HepG2 (cell line): ENCODE data around the gene GUCY1B1. TPM values are rescaled to one million over a fixed set of nuclear protein-coding genes. Genes with fewer than 3 reads are reported as not detected.

ENCODE experiments used
- ATAC-seq: fragments of 200-7000 bp; cut with Tn5 transposase; 3 replicates; pipeline ENCODE4 v1.9.1; 2020; ENCODE audit warnings: mild to moderate bottlenecking, moderate library complexity
- BruUV-seq: library from RNA; stranded (reverse); fragments of 400-500 nt; replicated peaks from 2 replicates; lab custom pipeline; 2021; lab: Mats Ljungman, UMichigan
- CTCF ChIA-PET: fragments of 300-600 bp; formaldehyde crosslinking; extraction: SDS; loops from one replicate; lab custom pipeline; 2021; ENCODE audit warnings: low total read pairs, inconsistent platforms, low intra/inter-chr PET ratio; lab: Yijun Ruan, JAX
- POLR2A ChIA-PET: fragments of 350-600 bp; sonication (Branson Sonifier 250); formaldehyde crosslinking; loops from one replicate; lab custom pipeline; 2020; ENCODE audit warnings: antibody characterized with exemption, inconsistent platforms; lab: Yijun Ruan, JAX
- DNase-seq: peaks from one replicate; pipeline ENCODE4 v3.0.0-alpha.2; 2015; ENCODE audit warnings: low spot score
- FAIRE-seq: peaks from 3 replicates; lab custom pipeline; 2011; peaks lifted over from hg19 to GRCh38; lab: Jason Lieb, UNC
- H2AFZ ChIP-seq: one replicate; pipeline ENCODE4 v1.6.1; 2011; ENCODE audit warnings: low read length, inconsistent platforms
- H3K27ac ChIP-seq: fragments of 300-600 bp; 3 replicates; pipeline ENCODE4 v1.8.0; 2011; ENCODE audit warnings: mixed run types, mild to moderate bottlenecking, mixed read lengths, low read length, inconsistent platforms; ENCODE audit not compliant: insufficient read depth; ENCODE audit errors: extremely low read length
- H3K27me3 ChIP-seq, 2 experiments: fragments of 200-600 bp in 1 of 2; 2 replicates in 1 of 2; 3 replicates in 1 of 2; pipeline versions ENCODE4 v1.6.0 to v1.8.0; 2011; ENCODE audit warnings: low read length in 2 of 2, mild to moderate bottlenecking in 2 of 2, moderate library complexity in 2 of 2, inconsistent platforms in 1 of 2; ENCODE audit not compliant: insufficient read depth in 2 of 2, control insufficient read depth in 1 of 2
- H3K36me3 ChIP-seq, 2 experiments: fragments of 200-600 bp in 1 of 2; replicated peaks in 1 of 2; 2 replicates in 1 of 2; 3 replicates in 1 of 2; pipeline versions ENCODE4 v1.5.1 to v1.8.0; 2011; ENCODE audit warnings: low read length in 2 of 2, inconsistent platforms in 1 of 2; ENCODE audit not compliant: insufficient read depth in 2 of 2, control insufficient read depth in 1 of 2
- H3K4me1 ChIP-seq: 2 replicates; pipeline ENCODE4 v1.5.1; 2012; ENCODE audit warnings: low read length, inconsistent platforms; ENCODE audit not compliant: insufficient read depth
- H3K4me2 ChIP-seq: 2 replicates; pipeline ENCODE4 v1.6.0; 2011; ENCODE audit warnings: low read depth, low read length, inconsistent platforms
- H3K4me3 ChIP-seq, 3 experiments: fragments of 200-600 bp in 1 of 3; sonication (generic), shearing (Covaris generic) in 1 of 3; replicated peaks in 1 of 3; 2 replicates each; pipeline ENCODE4 v1.5.1; 2011 to 2016; ENCODE audit warnings: low read length in 3 of 3, inconsistent platforms in 2 of 3, low read depth in 2 of 3, mild to moderate bottlenecking in 2 of 3, control low read depth in 1 of 3, mixed read lengths in 1 of 3; ENCODE audit not compliant: insufficient read depth in 1 of 3
- H3K79me2 ChIP-seq: one replicate; pipeline ENCODE4 v1.6.1; 2011; ENCODE audit warnings: low read length, inconsistent platforms; ENCODE audit not compliant: insufficient read depth
- H3K9ac ChIP-seq: 2 replicates; pipeline ENCODE4 v1.6.0; 2011; ENCODE audit warnings: mild to moderate bottlenecking, low read depth, low read length, inconsistent platforms; ENCODE audit not compliant: insufficient read depth
- H3K9me3 ChIP-seq: 2 replicates; pipeline ENCODE4 v1.5.1; 2012; ENCODE audit warnings: mild to moderate bottlenecking, low read length
- H4K20me1 ChIP-seq: 2 replicates; pipeline ENCODE4 v1.6.0; 2011; ENCODE audit warnings: inconsistent platforms, mild to moderate bottlenecking, low read length, moderate library complexity; ENCODE audit not compliant: insufficient read depth
- CC2D1A ChIP-seq: sonication (generic); formaldehyde crosslinking; IDR thresholded peaks from 2 replicates; pipeline ENCODE4 v1.8.1; 2023; ENCODE audit warnings: mild to moderate bottlenecking, missing genetic modification reagents
- MAFF ChIP-seq: IDR thresholded peaks from 2 replicates; pipeline ENCODE4 v1.6.1; 2011; ENCODE audit warnings: low read depth, low read length, improper control_type of control experiment
- MAFK ChIP-seq, 2 experiments: IDR thresholded peaks in 1 of 2; conservative IDR thresholded peaks in 1 of 2; 2 replicates each; pipeline ENCODE4 v1.6.1; 2011; ENCODE audit warnings: improper control_type of control experiment in 2 of 2, low read length in 2 of 2
- NCOR1 ChIP-seq: fragments of 200-600 bp; sonication (generic); IDR thresholded peaks from 2 replicates; pipeline ENCODE4 v1.7.0; 2017; ENCODE audit warnings: antibody characterized with exemption, low read length, borderline replicate concordance
- RELA ChIP-seq: sonication (generic); formaldehyde crosslinking; IDR thresholded peaks from 2 replicates; pipeline ENCODE4 v1.4.0; 2020; ENCODE audit warnings: missing genetic modification reagents
- ZNF292 ChIP-seq: sonication (generic); formaldehyde crosslinking; IDR thresholded peaks from 2 replicates; pipeline ENCODE4 v1.8.1; 2022; ENCODE audit warnings: mild to moderate bottlenecking, low read depth, missing genetic modification reagents, borderline replicate concordance
- ZNF614 ChIP-seq: IDR thresholded peaks from 2 replicates; pipeline ENCODE4 v1.6.1; 2018; ENCODE audit warnings: missing biosample characterization, missing genetic modification reagents, inconsistent platforms, borderline replicate concordance
- ZSCAN25 ChIP-seq: sonication (generic); formaldehyde crosslinking; IDR thresholded peaks from 2 replicates; pipeline ENCODE4 v1.8.0; 2022; ENCODE audit warnings: mild to moderate bottlenecking, missing genetic modification reagents
- WGBS: methylation state at CpG from one replicate; pipeline ENCODE4 v1.1.6; 2017; ENCODE audit warnings: low lambda C conversion rate; 5-methylcytosine and 5-hydroxymethylcytosine counted together
- in situ Hi-C: cut with HindIII; loops from 2 replicates; pipeline ENCODE4 v1.10.0; 2017; ENCODE audit warnings: low pct_unique_long_range_greater_than_20kb; ENCODE audit not compliant: extremely low pct_ligation_motif_present
- intact Hi-C: fragments of 100-400 bp; cut with micrococcal nuclease; formaldehyde crosslinking; loops from one replicate; pipeline ENCODE4 v1.10.0; 2022; ENCODE audit not compliant: unreplicated experiment
- polyA plus RNA-seq, 8 experiments: library from polyadenylated mRNA; depleted of rRNA in 3 of 8; stranded (reverse) in 7 of 8; unstranded in 1 of 8; fragments of >200 nt; fragmentation: Illumina TruSeq in 4 of 8; extraction: Trizol in 4 of 8; gene quantifications; 2 replicates each; pipeline versions ENCODE4 v1.2.1 to v1.2.3, GENCODE V29; 2011 to 2016; ENCODE audit warnings: low read depth in 4 of 8, missing spikeins in 1 of 8, mixed read lengths in 1 of 8; ENCODE audit not compliant: insufficient read depth in 1 of 8
- total RNA-seq, 5 experiments: library from RNA; depleted of rRNA; stranded (reverse); fragments of >200 nt; fragmentation: Illumina TruSeq; extraction: Trizol; gene quantifications; 2 replicates each; pipeline ENCODE4 v1.2.3, GENCODE V29; 2016; ENCODE audit warnings: low read depth in 1 of 5

GUCY1B1 gene
- total and polyA plus RNA-seq, 2 of the 13 experiments (the other 11 are each of a cell fraction or from before 2014, with no cell fraction given), result not detected

DNA sequence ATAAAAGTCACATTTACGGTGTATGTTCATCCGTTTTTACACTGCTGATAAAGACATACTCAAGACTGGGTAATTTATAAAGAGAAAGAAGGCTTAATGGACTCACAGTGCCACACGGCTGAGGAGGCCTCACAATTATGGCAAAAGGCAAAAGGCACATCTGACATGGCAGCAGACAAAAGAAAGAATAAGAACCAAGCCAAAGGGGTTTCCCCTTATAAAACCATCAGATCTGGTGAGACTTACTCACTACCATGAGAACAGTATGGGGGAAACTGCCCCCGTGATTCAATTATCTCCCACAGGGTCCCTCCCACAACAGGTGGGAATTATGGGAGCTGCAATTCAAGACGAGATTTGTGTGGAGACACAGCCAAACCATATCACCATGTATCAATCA lies 7.3 kb upstream of the GUCY1B1 start:
- in situ Hi-C loops (no loop called here), intact Hi-C loops (no loop called here)
- BruUV-seq, result no TSS peak
- H3K79me2 ChIP-seq, result no peaks in the 10 kb centered on the region
- TF ChIP-seq CC2D1A, result no peak
- TF ChIP-seq ZSCAN25 (CRISPR knock-in tag), result no peak
- TF ChIP-seq ZNF292, result no peak
- TF ChIP-seq ZNF614 (CRISPR knock-in tag), result no peak
- TF ChIP-seq RELA (CRISPR knock-in tag), result no peak
- FAIRE-seq (no peak), DNase-seq (no peak), ATAC-seq (no peak)
- no peaks in the 10 kb centered on the region for H3K36me3 ChIP-seq
- H4K20me1 ChIP-seq, result no peaks in the 10 kb centered on the region
- no peak overlapping the region for H3K9ac ChIP-seq
- no peak overlapping the region for H3K4me3 ChIP-seq
- POLR2A ChIA-PET, result no interaction called here
- H3K27me3 ChIP-seq, result no peaks in the 10 kb centered on the region; a peak in 1 of 5 replicates
- H3K4me2 ChIP-seq, result no peak overlapping the region
- H2AFZ ChIP-seq, result no peak overlapping the region
- H3K4me1 ChIP-seq, result no peaks in the 10 kb centered on the region
- WGBS, result 3% methylated on average over 5 of the region's 5 CpGs
- H3K27ac ChIP-seq, result no peak overlapping the region
- no peaks in the 10 kb centered on the region for H3K9me3 ChIP-seq
- CTCF ChIA-PET, result no interaction called here

DNA sequence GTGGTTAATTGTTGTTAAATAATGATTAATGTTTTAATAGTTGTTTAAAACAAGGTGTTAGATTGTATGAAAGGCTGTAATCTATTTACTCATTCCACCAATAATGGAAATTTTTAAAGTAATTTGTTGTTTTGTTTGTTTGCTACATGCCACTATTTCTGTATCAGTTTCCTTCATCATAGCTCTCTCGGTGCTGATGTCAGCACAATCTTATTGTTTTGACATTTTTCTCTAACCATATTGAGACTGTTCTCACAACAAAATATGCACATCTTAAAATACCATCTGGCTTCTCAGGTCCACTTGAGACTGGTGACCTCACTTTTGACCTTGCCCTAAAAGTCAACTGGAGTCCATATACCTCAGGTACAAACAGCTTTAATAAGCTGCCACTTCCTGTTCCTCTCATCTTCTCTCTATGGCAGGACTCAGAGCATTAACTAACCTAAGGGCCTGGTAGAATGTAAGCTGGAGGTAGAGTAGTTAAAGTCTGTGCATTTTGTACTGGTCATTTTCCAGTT lies 1.0 kb upstream of the GUCY1B1 start:
- Histone ChIP-seq H4K20me1 (no peaks in the 10 kb centered on the region), H3K79me2 (no peaks in the 10 kb centered on the region), H3K4me2 (no peak overlapping the region), H3K4me3 (no peak overlapping the region), H3K36me3 (no peaks in the 10 kb centered on the region), H3K27ac (no peak overlapping the region), H3K4me1 (no peaks in the 10 kb centered on the region), H2AFZ (no peak overlapping the region), H3K9ac (no peak overlapping the region), H3K9me3 (no peaks in the 10 kb centered on the region), H3K27me3 (no peaks in the 10 kb centered on the region)
- in situ Hi-C loops (no loop called here), intact Hi-C loops (no loop called here)
- no peak for FAIRE-seq
- no peak for ATAC-seq
- ChIA-PET CTCF (no interaction called here), POLR2A (no interaction called here)
- TF ChIP-seq NCOR1, result no peak
- peak; percentile 83 to 92 for TF ChIP-seq MAFK (conservative IDR thresholded peaks at IDR 0.05 in 1 of 2, IDR thresholded peaks at IDR 0.05 in 1 of 2; ENCODE audit: low read length in 2 of 2)
- peak; percentile 82 for TF ChIP-seq MAFF
- no TSS peak for BruUV-seq
- DNase-seq, result no peak
- 83% methylated on average over 1 of the region's 1 CpG for WGBS
